ENCODE results near the gene NAALADL2. TPM values are rescaled to one million over a fixed set of nuclear protein-coding genes. Genes with fewer than 3 reads are reported as not detected.

Gene NAALADL2
- total RNA-seq, 1 donor from 2014 or later = 11.5 TPM

GRCh38 chr3:175552929-175553328 lies 693.8 kb downstream of the NAALADL2 start:
- no peaks in the 10 kb centered on the region for H4K20me1 ChIP-seq (ENCODE audit: low read depth)
- no peak overlapping the region for H3K27ac ChIP-seq
- no peak overlapping the region for H3K27ac Mint-ChIP-seq
- H3K79me2 ChIP-seq (ENCODE audit: low read depth) = no peaks in the 10 kb centered on the region
- TF ChIP-seq CTCF (IDR thresholded peaks at IDR 0.05) = no peak
- TF ChIP-seq EZH2 (IDR thresholded peaks at IDR 0.05) = no peak
- TF ChIP-seq EZH2phosphoT487 (IDR thresholded peaks at IDR 0.05) = no peak
- H3K4me3 ChIP-seq = no peak overlapping the region
- no peak overlapping the region for H2AFZ ChIP-seq (replicated peaks)
- H3K36me3 Mint-ChIP-seq = no peaks in the 10 kb centered on the region
- no peaks in the 10 kb centered on the region for H3K4me1 Mint-ChIP-seq
- H3K4me3 Mint-ChIP-seq = no peak overlapping the region
- no peaks in the 10 kb centered on the region for H3K27me3 ChIP-seq
- peaks cover 2% of the 10 kb centered on the region for H3K27me3 Mint-ChIP-seq (ENCODE audit: insufficient read depth, low read depth)
- no peak overlapping the region for H3K4me2 ChIP-seq
- H3K9me3 ChIP-seq (ENCODE audit: low read depth) = no peaks in the 10 kb centered on the region
- H3K9ac ChIP-seq = no peak overlapping the region
- no peaks in the 10 kb centered on the region for H3K36me3 ChIP-seq
- no peaks in the 10 kb centered on the region for H3K9me3 Mint-ChIP-seq
- H3K4me1 ChIP-seq = no peaks in the 10 kb centered on the region
- no peak for DNase-seq (ENCODE audit: low spot score)
- no peaks in the 10 kb centered on the region for H3F3A ChIP-seq (ENCODE audit: low read depth)

- Mint-ChIP-seq H3K9me3 (peaks cover 9% of the 10 kb centered on the region), H3K27ac (no peak overlapping the region), H3K27me3 (ENCODE audit: insufficient read depth, low read depth) (no peaks in the 10 kb centered on the region), H3K4me1 (no peaks in the 10 kb centered on the region), H3K36me3 (no peaks in the 10 kb centered on the region), H3K4me3 (no peak overlapping the region)
- Histone ChIP-seq H3K79me2 (ENCODE audit: low read depth) (no peaks in the 10 kb centered on the region), H3F3A (ENCODE audit: low read depth) (no peaks in the 10 kb centered on the region), H4K20me1 (ENCODE audit: low read depth) (no peaks in the 10 kb centered on the region), H3K4me2 (no peak overlapping the region), H2AFZ (replicated peaks) (no peak overlapping the region), H3K4me1 (no peaks in the 10 kb centered on the region), H3K27me3 (no peaks in the 10 kb centered on the region), H3K36me3 (no peaks in the 10 kb centered on the region), H3K9me3 (ENCODE audit: low read depth) (no peaks in the 10 kb centered on the region), H3K4me3 (no peak overlapping the region), H3K27ac (no peak overlapping the region), H3K9ac (no peak overlapping the region)
- no peak for DNase-seq (ENCODE audit: low spot score)
- TF ChIP-seq EZH2phosphoT487 (IDR thresholded peaks at IDR 0.05) = no peak
- TF ChIP-seq CTCF (IDR thresholded peaks at IDR 0.05) = no peak
- TF ChIP-seq EZH2 (IDR thresholded peaks at IDR 0.05) = no peak
These were observed 695.7 kb downstream of the NAALADL2 start for GRCh38 chr3:175554801-175555200.

- Histone ChIP-seq H3F3A (ENCODE audit: low read depth) (no peaks in the 10 kb centered on the region), H3K4me3 (no peak overlapping the region), H3K9ac (no peak overlapping the region), H3K4me1 (no peaks in the 10 kb centered on the region), H3K79me2 (ENCODE audit: low read depth) (no peaks in the 10 kb centered on the region), H3K36me3 (no peaks in the 10 kb centered on the region), H3K27me3 (no peaks in the 10 kb centered on the region), H3K4me2 (no peak overlapping the region), H2AFZ (replicated peaks) (no peak overlapping the region), H3K27ac (no peak overlapping the region), H4K20me1 (ENCODE audit: low read depth) (no peaks in the 10 kb centered on the region), H3K9me3 (ENCODE audit: low read depth) (no peaks in the 10 kb centered on the region)
- Mint-ChIP-seq H3K9me3 (peaks cover 9% of the 10 kb centered on the region), H3K27me3 (ENCODE audit: insufficient read depth, low read depth) (no peaks in the 10 kb centered on the region), H3K4me1 (no peaks in the 10 kb centered on the region), H3K27ac (no peak overlapping the region), H3K36me3 (no peaks in the 10 kb centered on the region), H3K4me3 (no peak overlapping the region)
- TF ChIP-seq EZH2phosphoT487 (IDR thresholded peaks at IDR 0.05) (no peak), CTCF (IDR thresholded peaks at IDR 0.05) (no peak), EZH2 (IDR thresholded peaks at IDR 0.05) (no peak)
- DNase-seq (ENCODE audit: low spot score) = no peak
These were observed 699.1 kb downstream of the NAALADL2 start for GRCh38 chr3:175558261-175558660.

Measured in neural progenitor cell (in vitro differentiated cells).